22Rv1 (cell line): ENCODE measurements around the gene XRCC3.

Experiments
- H3K27ac ChIP-seq: fragments of 450-650 bp; 2 replicates; pipeline ENCODE4 v1.5.1; 2017
- ZFX ChIP-seq: fragments of 450-650 bp; IDR thresholded peaks from 2 replicates; pipeline ENCODE4 v1.6.1; 2017; ENCODE audit warnings: antibody characterized with exemption, borderline replicate concordance
- TF ChIP-seq, protein P1 (sequence below): fragments of 450-650 bp; IDR thresholded peaks from 2 replicates; pipeline ENCODE4 v1.5.1; 2017; ENCODE audit warnings: mild to moderate bottlenecking

XRCC3 gene

GRCh38 chr14:103734081-103734888 lies 19.0 kb upstream of the XRCC3 start:
- H3K27ac ChIP-seq, result peak overlapping the region; percentile 78
- TF ChIP-seq, protein P1, sequence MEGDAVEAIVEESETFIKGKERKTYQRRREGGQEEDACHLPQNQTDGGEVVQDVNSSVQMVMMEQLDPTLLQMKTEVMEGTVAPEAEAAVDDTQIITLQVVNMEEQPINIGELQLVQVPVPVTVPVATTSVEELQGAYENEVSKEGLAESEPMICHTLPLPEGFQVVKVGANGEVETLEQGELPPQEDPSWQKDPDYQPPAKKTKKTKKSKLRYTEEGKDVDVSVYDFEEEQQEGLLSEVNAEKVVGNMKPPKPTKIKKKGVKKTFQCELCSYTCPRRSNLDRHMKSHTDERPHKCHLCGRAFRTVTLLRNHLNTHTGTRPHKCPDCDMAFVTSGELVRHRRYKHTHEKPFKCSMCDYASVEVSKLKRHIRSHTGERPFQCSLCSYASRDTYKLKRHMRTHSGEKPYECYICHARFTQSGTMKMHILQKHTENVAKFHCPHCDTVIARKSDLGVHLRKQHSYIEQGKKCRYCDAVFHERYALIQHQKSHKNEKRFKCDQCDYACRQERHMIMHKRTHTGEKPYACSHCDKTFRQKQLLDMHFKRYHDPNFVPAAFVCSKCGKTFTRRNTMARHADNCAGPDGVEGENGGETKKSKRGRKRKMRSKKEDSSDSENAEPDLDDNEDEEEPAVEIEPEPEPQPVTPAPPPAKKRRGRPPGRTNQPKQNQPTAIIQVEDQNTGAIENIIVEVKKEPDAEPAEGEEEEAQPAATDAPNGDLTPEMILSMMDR, result no peak
- no peak for TF ChIP-seq ZFX

DNA sequence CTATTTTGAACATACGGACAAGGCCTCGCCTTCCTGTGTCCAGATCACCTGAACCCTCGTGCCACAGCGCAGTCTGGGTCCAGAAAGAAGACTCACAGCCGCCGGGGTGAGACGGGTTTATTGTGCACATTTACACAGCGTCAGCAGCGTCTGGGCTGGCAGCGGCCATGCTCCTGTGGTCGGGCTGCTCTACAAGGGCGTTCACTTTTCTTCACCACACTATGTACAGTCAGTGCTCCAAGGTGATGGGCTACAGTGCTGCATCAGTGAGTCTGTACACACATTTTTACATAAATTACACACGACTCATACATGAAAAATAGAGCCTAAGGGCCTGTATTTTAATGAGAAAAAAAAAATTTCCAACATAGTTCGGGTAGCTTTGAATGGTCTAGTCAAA lies 18.4 kb upstream of the XRCC3 start:
- TF ChIP-seq, protein P1, result no peak
- no peak for TF ChIP-seq ZFX

DNA sequence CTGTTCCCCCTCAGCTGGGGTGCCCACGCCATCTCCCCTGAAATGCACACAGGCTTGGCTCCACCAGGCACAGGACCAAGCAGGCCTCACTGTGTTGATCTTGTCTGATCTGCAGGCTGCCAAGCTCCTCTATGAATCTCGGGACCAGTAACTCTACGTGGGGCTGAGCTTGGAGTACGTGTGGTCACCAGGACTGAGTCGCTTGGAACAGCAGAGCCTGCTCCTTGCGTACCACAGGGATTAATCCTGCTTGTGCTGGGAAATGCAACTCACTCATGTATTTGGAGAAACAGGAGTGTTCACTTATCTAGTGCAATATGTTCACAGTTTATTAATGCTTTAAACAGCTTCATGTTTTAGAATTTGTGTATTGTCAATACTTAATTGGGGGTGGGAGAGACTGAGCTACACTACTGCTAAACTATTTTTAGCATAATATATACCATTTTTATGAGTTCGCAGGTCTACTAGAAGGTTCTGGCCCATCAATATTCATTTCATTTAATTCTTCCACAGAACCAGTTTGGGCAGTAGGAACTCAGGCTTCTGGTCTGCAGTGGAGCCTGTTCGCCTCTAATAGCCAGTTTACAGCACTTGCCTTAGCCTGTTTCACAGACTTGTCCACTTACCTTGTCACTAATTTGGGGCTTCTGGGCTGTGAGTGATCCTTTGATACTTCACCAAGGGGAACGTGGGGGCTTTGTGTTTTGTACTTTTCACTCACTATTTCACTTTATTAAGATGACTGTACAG lies 17.8 kb upstream of the XRCC3 start:
- TF ChIP-seq, protein P1, result no peak
- no peak for TF ChIP-seq ZFX
- peak overlapping the region; percentile 78 for H3K27ac ChIP-seq

More for the DNA sequence above, 18.4 kb upstream of the XRCC3 start:
- H3K27ac ChIP-seq, result peak overlapping the region; percentile 78

GRCh38 chr14:103731916-103732867 lies 16.9 kb upstream of the XRCC3 start:
- peak overlapping the region; percentile 78 for H3K27ac ChIP-seq
- no peak for TF ChIP-seq ZFX
- TF ChIP-seq, protein P1, result no peak

GRCh38 chr14:103731481-103731880 lies 16.2 kb upstream of the XRCC3 start:
- TF ChIP-seq, protein P1, result no peak
- no peak for TF ChIP-seq ZFX
- 0 out of 2 replicates have a peak overlapping the region, but pooled peaks have one; percentile 89 for H3K27ac ChIP-seq

GRCh38 chr14:103730490-103731035 lies 15.3 kb upstream of the XRCC3 start:
- no peak for TF ChIP-seq ZFX
- H3K27ac ChIP-seq, result peak overlapping the region; percentile 89
